Measurements from ENCODE around the gene PPARD.
"Not testable (repeated sequence)": the region's sequence is repeated elsewhere in the genome, so short reads cannot be mapped to it uniquely, and the experiment has no call there.

Gene PPARD

DNA sequence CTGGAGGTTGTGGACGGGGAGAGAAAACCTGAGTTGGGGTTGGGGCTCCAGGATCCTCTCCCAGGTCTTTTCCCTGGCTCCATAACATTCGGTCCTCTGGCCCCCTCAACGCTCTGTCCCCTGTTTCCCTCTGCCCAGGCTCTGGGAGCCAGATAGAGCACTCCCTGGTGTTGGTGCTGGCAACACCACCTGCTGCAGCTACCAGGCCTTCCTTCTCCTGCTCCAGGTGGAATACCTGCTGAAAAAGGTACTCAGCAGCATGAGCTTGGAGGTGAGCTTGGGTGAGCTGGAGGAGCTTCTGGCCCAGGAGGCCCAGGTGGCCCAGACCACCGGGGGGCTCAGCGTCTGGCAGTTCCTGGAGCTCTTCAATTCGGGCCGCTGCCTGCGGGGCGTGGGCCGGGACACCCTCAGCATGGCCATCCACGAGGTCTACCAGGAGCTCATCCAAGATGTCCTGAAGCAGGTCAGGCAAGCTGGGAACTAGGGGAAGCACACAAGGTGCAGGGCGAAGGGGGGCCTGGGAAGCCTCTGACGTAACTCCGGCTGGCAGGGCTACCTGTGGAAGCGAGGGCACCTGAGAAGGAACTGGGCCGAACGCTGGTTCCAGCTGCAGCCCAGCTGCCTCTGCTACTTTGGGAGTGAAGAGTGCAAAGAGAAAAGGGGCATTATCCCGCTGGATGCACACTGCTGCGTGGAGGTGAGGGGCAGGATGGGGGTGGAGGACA, 30.1 kb upstream of the PPARD start:
- FAIRE-seq = no peak
- no peak for DNase-seq (ENCODE audit: low spot score)

DNA sequence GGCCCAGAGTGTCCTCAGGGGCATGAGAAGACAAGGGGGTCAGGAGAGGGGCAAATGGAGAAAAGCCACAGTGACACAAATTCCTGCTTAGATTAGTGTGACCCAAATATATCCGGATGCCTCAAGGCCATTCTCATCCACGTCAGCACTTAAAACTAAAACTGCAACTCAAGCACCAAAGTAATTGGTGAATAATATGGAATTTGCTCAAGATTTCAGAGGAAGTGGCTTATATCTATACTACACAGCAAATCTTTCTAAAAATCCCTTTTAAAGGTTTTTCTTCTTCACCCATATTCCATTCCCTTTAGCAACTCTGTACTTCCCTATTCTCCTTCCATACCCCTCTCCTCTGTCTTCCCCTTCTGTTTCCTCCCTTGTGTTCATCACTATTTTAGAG, 29.6 kb upstream of the PPARD start:
- FAIRE-seq = no peak
- DNase-seq (ENCODE audit: low spot score) = no peak

DNA sequence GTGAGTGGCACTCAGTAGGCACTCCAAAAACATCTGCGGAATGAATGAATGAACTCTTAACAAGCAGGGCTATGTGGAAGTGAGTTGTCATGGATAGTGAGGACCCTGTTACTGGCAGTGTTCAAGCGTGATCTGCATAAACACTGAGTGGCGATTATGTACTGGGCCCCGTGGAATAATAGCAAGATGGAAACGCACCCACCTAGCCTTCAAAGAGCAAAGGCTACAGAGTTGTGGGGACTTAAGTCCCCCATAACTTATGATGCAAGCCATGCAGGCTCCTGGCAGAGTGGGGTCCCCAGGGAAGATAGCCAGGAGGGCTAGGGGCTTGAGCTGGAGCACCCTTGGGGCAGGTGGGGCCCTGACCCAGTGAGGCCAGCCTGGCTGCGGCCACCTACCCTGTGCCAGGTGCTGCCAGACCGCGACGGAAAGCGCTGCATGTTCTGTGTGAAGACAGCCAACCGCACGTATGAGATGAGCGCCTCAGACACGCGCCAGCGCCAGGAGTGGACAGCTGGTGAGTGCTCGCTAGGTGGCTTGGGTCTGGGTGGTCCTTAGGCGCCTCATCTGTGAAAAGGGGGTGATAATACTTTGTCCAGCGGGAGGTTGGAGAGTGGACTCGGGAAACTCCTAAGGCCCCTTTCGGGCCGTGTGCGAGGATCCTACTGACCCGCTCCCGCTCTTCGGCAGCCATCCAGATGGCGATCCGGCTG, 24.7 kb upstream of the PPARD start:
- DNase-seq (ENCODE audit: low spot score) (no peak), FAIRE-seq (no peak)

DNA sequence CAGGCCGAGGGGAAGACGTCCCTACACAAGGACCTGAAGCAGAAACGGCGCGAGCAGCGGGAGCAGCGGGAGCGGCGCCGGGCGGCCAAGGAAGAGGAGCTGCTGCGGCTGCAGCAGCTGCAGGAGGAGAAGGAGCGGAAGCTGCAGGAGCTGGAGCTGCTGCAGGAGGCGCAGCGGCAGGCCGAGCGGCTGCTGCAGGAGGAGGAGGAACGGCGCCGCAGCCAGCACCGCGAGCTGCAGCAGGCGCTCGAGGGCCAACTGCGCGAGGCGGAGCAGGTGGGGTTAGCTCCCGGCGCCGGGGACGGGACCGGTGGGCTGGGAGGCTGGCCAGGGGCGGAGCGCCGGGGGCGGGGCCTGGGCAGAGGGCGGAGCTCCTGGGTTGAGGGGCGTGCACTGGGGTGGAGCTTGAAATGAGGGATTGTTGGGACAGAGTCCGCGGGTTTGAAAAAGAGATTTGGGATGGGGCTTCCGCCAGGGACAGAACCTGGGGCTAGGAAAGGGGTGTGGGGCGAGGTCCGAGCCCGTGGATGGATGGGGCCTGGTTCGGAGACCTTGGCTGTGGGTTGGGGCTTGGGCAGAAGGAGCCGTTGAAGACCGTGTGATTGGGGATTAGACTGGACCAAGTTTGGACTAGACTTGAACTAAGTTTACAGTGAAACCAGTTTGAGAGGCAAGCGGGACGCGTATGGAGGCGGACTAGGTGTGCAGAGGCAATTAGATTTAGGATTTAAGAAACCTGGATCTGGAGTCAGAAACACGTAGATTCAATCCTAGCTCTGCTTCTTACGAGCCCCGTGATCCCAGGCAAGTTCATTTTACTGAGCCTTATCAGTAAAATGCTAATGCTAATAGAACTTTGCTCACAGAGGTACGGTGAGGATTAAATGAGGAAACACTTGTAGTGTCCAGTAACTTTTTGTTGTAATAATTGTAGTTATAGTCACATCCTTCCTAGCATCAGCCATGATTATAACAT, 23.9 kb upstream of the PPARD start:
- FAIRE-seq (no peak), DNase-seq (ENCODE audit: low spot score) (peak; percentile 89)

DNA sequence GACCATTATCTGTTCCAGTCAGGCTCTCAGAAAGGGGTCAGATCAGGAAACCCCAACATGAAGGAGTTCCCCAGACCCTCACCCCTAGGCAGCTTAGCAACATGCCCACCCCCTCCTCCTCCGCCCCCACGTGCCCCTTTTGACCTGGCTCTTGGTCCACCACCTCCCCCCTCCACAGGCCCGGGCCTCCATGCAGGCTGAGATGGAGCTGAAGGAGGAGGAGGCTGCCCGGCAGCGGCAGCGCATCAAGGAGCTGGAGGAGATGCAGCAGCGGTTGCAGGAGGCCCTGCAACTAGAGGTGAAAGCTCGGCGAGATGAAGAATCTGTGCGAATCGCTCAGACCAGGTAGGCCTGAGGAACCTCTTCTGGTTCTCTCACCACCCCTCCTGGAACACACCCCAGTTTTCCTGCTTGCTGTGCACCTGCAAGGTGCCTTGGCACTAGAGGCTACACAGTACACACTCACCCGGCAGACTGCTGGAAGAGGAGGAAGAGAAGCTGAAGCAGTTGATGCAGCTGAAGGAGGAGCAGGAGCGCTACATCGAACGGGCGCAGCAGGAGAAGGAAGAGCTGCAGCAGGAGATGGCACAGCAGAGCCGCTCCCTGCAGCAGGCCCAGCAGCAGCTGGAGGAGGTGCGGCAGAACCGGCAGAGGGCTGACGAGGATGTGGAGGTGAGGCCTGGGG, 22.9 kb upstream of the PPARD start:
- no peak for FAIRE-seq
- DNase-seq (ENCODE audit: low spot score) = no peak

DNA sequence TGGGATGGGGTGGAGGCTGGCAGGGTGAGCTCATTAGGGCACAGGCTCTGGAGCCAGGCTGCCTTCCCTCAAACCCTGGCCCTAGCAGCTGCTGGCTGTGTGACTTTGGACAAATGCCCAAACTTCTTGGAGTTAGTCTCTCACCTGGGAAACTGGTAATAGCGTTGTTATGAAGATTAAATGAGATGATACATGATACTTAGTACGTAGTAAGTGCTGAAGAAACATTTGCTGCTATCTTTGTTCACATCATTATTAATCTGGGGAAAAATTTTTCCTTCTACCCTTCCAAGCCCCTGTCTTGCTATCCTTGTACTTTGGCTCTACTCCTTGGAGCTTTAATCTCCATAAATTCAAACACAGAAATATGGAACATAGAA, 22.3 kb upstream of the PPARD start:
- FAIRE-seq (no peak), DNase-seq (ENCODE audit: low spot score) (no peak)

DNA sequence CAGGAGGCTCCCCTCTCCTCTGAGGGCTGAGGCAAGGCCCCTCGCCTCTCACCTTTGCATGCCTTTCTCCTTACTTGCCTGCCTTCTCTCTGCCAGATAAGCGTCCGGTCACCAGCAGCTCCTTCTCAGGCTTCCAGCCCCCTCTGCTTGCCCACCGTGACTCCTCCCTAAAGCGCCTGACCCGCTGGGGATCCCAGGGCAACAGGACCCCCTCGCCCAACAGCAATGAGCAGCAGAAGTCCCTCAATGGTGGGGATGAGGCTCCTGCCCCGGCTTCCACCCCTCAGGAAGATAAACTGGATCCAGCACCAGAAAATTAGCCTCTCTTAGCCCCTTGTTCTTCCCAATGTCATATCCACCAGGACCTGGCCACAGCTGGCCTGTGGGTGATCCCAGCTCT, 21.3 kb upstream of the PPARD start:
- DNase-seq (ENCODE audit: low spot score) = no peak

DNA sequence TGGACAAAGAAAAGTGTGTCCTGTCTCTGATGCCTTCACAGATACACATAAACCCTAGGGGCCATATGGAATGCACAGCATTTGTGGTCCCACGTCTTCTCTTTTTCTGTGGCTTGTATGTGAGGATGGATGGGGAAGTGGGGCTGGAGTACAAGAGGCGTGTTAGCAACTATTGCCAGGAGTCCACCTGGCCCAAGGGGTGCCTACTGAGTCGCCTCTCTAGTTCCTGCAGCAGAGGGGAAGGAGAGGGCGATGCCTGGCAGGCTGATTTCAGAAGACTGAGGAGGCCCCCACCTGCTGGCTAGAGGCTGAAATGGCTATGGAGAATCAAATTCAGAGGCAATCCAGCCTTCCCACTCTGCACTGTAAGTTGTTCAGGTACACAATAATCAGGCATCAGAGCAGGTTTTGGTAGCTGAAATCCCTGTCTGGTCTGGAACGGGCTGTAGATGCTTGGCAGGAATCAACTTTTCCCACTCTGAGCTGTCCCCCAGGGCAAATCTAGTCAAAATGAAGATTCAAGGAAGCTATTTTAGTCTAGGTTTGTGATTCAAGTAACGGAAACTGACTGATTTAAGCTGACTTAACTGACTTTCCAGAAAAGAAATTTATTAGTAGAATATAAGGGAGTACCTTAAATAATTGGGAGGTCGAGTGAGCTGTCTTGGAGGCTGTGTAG, 14.9 kb upstream of the PPARD start:
- FAIRE-seq = no peak
- peak; percentile 67 for DNase-seq (ENCODE audit: low spot score)

More for the DNA sequence above, 21.3 kb upstream of the PPARD start:
- FAIRE-seq = no peak

DNA sequence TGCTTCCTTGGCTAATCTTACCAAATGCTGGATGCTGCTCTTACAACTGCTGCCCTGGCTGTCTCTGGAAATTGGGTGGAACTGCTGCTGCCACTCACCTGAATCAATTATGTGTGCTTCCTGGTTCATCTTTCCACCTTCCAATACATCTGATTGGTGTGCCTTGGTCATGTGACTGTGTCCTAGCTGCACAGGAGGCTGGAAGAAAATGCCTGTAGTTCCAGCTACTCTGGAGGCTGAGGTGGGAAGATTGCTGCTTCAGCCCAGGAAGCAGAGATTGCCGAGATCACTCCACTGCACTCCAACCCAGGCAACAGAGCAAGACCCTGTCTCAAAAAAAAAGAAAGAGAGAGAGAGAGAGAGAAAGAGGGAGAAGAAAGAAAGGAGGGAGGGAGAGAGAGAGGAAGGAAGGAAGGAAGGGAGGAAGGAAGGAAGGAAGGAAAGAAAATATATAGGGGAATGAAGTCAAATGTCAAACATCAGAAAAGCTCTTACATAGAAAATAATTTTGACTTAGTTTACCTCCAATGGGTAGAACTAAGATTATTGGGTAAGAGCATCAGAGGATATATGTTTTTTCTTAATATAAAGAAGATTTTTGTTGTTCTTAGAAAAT, 14.1 kb upstream of the PPARD start:
- DNase-seq (ENCODE audit: low spot score) (no peak), FAIRE-seq (no peak)

DNA sequence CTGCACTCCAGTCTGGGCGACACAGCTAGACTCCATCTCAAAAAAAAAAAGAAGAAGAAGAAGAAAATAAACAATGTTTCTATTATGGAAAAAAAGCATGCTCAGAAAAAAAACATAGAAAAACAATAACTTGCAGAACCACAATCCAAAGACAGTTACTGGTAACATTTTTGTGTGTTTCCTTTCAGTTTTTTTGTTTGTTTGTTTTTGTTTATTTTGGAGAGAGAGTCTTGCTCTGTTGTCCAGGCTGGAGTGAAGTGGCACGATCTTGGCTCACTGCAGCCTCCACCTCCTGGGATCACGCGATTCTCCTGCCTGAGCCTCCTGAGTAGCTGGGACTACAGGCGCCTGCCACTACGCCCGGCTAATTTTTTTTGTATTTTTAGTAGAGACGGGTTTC, 13.4 kb upstream of the PPARD start:
- FAIRE-seq; DNase-seq (ENCODE audit: low spot score): not testable (repeated sequence)

DNA sequence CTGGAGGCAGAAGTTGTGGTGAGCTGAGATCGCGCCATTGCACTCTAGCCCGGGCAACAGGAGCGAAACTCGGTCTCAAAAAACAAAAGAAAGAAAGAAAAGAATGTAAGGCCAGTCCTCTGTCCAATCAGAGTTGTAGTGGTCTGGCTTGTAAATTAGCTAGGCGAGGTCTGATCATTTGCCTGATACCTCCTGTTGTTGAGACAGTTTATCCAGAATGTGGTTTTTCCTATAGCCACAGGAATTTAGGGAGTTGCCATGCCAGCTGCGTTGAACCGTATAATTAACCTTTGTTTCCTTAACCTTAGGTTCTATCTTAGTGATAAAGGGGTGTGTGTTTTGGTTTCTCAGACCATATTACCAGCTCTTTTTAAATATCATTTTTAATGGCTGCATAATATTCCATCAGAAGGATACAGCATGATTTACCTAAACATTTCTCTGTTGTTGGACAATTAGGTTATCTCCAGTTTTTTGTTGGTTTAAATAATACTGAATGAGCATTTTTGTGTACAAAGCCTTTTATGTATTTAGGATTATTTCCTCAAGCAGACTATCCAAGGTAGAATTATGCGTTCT, 11.7 kb upstream of the PPARD start:
- no peak for DNase-seq (ENCODE audit: low spot score)
- FAIRE-seq = no peak

DNA sequence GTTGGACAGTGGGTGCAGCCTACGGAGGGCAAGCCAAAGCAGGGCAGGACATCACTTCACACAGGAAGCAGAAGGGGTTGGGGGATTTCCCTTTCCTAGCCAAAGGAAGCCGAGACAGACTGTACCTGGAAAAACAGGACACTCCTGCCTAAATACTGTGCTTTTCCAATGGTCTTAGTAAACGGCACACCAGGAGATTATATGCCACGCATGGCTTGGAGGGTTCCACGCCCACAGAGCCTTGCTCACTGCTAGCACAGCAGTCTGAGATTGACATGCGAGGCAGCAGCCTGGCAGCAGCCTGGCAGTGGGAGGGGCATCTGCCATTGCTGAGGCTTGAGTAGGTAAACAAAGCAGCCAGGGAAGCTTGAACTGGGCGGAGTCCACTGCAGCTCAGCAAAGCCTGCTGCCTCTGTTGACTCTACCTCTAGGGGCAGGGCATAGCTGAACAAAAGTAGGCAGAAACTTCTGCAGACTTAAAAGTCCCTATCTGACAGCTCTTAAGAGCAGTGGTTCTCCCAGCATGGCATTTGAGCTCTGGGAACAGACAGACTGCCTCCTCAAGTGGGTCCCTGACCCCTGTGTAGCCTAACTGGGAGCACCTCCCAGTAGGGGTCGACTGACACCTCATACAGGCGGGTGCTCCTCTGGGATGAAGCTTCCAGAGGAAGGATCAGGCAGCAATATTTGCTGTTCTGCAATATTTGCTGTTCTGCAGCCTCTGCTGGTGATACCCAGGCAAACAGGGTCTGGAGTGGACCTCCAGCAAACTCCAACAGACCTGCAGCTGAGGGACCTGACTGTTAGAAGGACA, 10.1 kb upstream of the PPARD start:
- FAIRE-seq; DNase-seq (ENCODE audit: low spot score): not testable (repeated sequence)

DNA sequence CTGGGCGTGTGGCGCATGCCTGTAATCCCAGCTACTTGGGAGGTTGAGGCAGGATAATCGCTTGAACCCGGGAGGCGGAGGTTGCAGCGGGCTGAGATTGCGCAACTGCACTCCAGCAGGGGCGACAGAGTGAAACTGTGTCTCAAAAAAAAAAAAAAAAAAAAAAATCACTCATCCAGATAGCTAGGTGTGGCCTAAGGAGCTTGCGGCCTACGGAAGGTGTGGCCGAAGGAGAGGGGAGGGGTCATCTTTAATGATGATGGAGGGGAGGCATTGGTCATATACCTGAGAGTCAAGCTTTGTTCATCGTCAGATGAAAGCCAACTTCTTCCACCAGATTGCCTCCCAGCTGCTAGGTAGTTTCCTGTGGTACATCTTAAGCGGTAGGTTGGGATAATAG, 801 bp upstream of the PPARD start:
- FAIRE-seq = no peak
- no peak for DNase-seq (ENCODE audit: low spot score)

DNA sequence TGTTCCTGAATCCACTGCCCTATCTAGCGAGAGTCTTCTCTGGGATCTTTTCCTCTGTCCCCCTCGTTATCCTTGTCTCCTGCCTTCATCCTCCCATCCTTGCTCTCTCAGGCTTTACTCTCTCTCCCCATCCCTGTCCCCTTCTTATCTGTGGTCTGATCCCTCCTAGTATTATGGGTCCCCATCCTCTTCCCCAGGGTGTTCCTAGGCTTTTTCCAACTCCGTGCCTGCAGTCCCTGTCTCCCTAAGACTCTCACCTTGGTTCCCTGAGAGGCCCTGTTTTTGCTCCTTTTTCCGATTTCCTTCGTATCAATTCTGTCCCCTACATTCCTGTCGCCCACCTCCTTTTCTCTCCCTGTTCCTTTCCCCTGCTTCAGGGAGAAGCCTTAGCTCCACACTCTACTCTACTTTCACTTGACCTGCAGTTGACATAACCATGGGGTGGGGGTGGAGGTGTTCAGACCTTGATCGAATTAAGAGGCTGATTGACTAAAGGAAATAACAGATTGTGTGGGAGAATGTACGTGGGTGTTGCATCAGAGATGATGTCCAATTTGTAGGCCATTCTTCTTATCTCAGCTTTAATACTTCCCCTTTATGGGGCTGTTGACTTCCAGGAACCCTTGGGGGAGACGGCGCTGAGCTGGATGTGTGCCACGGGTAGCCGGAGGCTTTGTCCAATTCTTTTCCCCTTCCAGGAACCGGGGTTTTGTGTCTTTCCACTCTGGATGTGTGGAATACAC, 905 bp downstream of the PPARD start:
- FAIRE-seq (no peak), DNase-seq (ENCODE audit: low spot score) (no peak)

DNA sequence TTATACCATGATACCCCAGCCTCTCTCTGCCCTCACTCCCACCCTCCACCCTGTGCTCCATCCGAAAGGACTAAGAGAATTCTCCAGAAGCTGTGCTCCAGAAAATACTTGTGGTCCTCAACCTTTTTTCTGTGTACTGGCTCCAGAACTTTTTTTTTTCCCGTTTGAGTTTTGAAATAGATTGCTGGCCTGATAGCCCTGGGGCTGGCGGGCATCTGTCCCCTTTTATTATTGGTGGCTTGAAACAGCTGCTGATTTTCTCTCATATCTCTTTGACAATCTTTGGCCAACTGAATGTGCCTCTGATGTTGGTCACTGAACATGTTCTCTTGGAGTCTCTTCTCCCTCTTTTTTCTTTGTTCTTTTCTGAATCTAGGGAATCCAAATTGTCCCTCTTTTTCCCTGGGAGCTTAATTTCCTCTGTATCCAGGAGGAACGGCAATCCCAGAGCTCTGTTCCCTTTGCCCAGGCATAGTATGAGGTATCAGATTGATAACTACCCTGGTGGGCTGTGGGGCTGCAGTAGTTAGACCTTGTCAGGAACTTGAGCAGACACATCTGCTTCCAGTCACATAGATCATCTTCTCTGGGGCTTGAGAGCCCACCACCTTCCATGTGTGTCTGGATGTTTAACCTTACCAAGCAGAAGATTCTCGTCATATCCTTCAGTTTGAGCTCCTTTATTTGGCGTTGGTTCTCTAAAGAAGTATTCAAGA, 1.6 kb downstream of the PPARD start:
- no peak for FAIRE-seq

DNA sequence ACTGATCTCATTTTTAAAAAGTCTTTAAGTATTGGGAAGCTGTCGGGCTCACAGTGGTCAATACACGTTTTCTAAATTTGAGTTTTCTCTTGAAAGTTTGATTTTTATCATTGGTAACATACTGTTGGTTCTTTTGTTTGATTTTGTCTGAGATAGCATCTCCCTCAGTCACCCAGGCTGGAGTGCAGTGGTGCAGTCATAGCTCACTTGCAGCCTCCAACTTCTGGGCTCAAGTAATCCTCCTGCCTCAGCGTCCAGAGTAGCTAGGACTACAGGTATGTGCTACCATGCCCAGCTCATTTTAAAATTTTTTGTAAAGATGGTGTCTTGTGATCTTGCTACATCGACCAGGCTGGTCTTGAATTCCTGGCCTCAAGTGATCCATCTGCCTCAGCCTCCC, 9.1 kb downstream of the PPARD start:
- DNase-seq (ENCODE audit: low spot score) (no peak), FAIRE-seq (no peak)

More for the DNA sequence above, 1.6 kb downstream of the PPARD start:
- DNase-seq (ENCODE audit: low spot score) = no peak

DNA sequence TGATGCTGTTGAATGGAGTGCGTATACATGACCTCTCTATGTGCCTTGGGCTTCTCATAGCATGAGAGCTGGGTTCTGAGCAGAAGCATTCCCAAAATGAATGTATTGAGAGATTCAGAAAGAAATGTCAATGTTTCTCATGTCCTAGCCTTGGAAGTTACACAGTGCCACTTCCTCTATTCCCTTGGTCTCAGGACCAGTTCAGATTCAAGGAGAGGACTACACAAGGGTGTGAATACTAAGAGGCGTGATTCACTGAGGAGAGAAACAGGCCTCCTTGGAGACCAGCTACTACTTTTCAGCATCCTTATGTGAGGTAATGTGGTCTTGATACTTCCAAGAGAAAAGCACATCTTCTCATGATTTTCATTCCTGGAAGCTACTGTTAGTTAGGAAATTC, 10.4 kb downstream of the PPARD start:
- FAIRE-seq (no peak), DNase-seq (ENCODE audit: low spot score) (no peak)
